B cell (primary cell): ENCODE measurements around the gene ZC3H7A.

Experiments
- EZH2 ChIP-seq: IDR thresholded peaks from 2 replicates; pipeline ENCODE4 v1.6.1; 2012; ENCODE audit warnings: borderline replicate concordance, low read depth, mild to moderate bottlenecking, moderate library complexity, low read length; ENCODE audit not compliant: insufficient read depth, poor library complexity, severe bottlenecking
- TF ChIP-seq, protein P1 (sequence below): fragments of 200-600 bp; IDR thresholded peaks from one replicate; pipeline ENCODE4 v1.8.0; 2022; ENCODE audit warnings: antibody characterized with exemption, mild to moderate bottlenecking

- TF ChIP-seq, protein P1, sequence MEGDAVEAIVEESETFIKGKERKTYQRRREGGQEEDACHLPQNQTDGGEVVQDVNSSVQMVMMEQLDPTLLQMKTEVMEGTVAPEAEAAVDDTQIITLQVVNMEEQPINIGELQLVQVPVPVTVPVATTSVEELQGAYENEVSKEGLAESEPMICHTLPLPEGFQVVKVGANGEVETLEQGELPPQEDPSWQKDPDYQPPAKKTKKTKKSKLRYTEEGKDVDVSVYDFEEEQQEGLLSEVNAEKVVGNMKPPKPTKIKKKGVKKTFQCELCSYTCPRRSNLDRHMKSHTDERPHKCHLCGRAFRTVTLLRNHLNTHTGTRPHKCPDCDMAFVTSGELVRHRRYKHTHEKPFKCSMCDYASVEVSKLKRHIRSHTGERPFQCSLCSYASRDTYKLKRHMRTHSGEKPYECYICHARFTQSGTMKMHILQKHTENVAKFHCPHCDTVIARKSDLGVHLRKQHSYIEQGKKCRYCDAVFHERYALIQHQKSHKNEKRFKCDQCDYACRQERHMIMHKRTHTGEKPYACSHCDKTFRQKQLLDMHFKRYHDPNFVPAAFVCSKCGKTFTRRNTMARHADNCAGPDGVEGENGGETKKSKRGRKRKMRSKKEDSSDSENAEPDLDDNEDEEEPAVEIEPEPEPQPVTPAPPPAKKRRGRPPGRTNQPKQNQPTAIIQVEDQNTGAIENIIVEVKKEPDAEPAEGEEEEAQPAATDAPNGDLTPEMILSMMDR = no peak
- TF ChIP-seq EZH2 = no peak
Observed at GRCh38 chr16:11742536-11743307, 54.3 kb downstream of the ZC3H7A start, which contains the start of gene TXNDC11.
